ENCODE results near the gene SLC2A1.

The SLC2A1 gene

DNA sequence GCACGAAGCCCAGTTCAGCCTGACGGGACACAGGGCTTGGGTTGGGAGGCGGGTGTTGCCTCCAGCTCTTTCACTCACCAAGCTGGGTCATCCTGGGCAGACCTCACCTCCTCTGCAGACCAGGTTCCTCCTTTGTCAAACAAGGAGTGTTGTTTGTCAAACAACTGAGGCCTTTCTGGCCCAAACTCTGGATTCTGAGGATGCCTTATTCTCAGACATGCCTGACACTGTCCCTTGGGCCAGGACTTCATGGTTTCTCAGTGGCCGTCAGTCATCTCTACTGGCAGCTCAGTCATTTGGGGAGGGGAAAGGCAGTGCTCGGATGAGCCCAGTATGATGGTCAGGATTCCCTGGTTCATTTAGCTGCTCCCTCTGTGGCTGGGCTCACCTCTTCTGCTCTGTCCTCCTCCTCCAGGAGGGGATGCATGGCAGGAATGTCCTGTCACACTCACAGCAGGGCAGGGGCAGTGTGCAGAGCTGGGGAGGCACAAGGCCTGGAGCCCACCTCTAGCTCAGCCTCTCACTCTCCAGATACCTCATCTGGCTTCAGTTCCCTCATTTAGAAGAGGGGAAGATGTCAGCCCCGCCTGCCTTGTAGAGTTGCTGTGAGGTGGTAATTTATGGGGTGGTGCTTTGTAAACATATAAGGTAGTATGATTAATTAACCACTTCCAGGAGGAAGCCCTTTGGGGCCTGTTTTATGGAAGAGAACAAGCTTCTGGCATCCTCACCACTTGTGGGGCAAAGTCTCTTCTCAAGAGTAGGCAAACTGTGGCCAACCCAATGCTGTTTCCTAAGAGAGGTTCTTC lies 20.6 kb downstream of the SLC2A1 start:
- Mint-ChIP-seq H3K4me3 (peak overlapping the region; percentile 80 to 84), H3K36me3 (ENCODE audit: insufficient read depth) (peaks cover 94% of the 10 kb centered on the region)
- DNase-seq = no peak

DNA sequence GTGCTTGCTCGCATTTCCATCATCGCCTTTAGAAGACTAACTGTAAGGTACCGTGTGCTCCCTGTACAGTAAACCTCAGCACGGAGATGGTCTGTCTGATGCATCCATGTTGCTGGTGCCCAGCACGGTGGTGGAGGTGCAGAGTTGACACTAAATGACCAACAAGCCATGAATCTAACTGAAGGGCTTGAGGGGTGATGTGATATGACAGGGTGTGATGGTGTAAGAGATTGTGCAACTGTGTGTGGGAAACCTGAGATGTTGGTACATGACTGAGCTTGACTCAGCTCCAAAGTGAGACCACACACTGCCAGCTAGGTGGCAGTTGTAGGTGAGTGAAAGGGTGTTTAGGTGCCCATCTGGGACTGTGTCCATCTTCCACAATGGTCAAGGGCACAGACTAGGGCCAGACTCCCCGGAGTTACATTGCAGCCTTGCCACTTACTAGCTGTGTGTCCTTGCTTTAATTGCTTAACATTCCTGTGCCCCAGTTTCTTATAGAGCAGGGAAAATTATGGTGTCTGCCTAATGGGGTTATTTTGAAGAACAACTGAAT lies 21.4 kb downstream of the SLC2A1 start:
- H3K9me3 Mint-ChIP-seq = no peaks in the 10 kb centered on the region
- peaks cover 89 to 90% of the 10 kb centered on the region in 2 donors for H3K4me1 Mint-ChIP-seq (ENCODE audit: low read depth in 2 of 2)
- H3K27ac Mint-ChIP-seq = peak overlapping the region; percentile 91 to 97
- H3K4me3 Mint-ChIP-seq = peak overlapping the region; percentile 80 to 84
- H3K27me3 Mint-ChIP-seq = no peaks in the 10 kb centered on the region
- DNase-seq (no peak), ATAC-seq (replicated peaks) (peak; percentile 47)
- H3K36me3 Mint-ChIP-seq (ENCODE audit: insufficient read depth) = peaks cover 94% of the 10 kb centered on the region

More for the DNA sequence above, 20.6 kb downstream of the SLC2A1 start:
- H3K4me1 Mint-ChIP-seq (ENCODE audit: low read depth in 2 of 2) = peaks cover 89 to 90% of the 10 kb centered on the region in 2 donors
- no peaks in the 10 kb centered on the region for H3K27me3 Mint-ChIP-seq
- peak overlapping the region; percentile 91 to 97 for H3K27ac Mint-ChIP-seq
- peak; percentile 40 for ATAC-seq (replicated peaks)
- H3K9me3 Mint-ChIP-seq = no peaks in the 10 kb centered on the region

- H3K9me3 Mint-ChIP-seq = no peaks in the 10 kb centered on the region
- DNase-seq (peak in 2 of 3 experiments; percentile 35 to 42), ATAC-seq (replicated peaks) (peak; percentile 43)
- H3K4me3 Mint-ChIP-seq = peak overlapping the region; percentile 80 to 84
- peaks cover 88 to 89% of the 10 kb centered on the region in 2 donors for H3K4me1 Mint-ChIP-seq (ENCODE audit: low read depth in 2 of 2)
- peak overlapping the region; percentile 91 to 97 for H3K27ac Mint-ChIP-seq
- H3K36me3 Mint-ChIP-seq (ENCODE audit: insufficient read depth) = peaks cover 94% of the 10 kb centered on the region
- H3K27me3 Mint-ChIP-seq = no peaks in the 10 kb centered on the region
Observed at GRCh38 chr1:42936309-42937078, 22.2 kb downstream of the SLC2A1 start.

DNA sequence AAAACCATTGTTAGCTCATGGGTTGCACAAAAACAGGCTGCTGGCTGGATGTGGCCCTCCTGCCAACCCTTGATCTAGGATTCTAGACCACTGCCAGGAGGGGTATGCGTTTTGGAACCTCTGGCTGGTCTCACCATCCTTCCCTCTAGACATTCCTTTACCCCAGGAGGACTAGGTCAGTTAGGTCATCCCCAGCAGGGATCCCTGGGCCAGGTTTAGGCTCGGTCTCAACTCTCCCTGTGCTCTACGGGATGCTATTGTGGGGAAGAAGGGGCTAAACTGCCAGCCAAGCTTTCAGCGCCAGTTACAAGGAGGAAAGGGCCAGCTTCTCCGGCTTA lies 22.7 kb downstream of the SLC2A1 start:
- no peaks in the 10 kb centered on the region for H3K27me3 Mint-ChIP-seq
- peaks cover 94% of the 10 kb centered on the region for H3K36me3 Mint-ChIP-seq (ENCODE audit: insufficient read depth)
- no peak for ATAC-seq (replicated peaks)
- H3K4me1 Mint-ChIP-seq (ENCODE audit: low read depth in 2 of 2) = peaks cover 87 to 89% of the 10 kb centered on the region in 2 donors
- peak overlapping the region; percentile 91 to 97 for H3K27ac Mint-ChIP-seq
- DNase-seq = no peak
- no peaks in the 10 kb centered on the region for H3K9me3 Mint-ChIP-seq
- peak overlapping the region; percentile 80 to 84 for H3K4me3 Mint-ChIP-seq

DNA sequence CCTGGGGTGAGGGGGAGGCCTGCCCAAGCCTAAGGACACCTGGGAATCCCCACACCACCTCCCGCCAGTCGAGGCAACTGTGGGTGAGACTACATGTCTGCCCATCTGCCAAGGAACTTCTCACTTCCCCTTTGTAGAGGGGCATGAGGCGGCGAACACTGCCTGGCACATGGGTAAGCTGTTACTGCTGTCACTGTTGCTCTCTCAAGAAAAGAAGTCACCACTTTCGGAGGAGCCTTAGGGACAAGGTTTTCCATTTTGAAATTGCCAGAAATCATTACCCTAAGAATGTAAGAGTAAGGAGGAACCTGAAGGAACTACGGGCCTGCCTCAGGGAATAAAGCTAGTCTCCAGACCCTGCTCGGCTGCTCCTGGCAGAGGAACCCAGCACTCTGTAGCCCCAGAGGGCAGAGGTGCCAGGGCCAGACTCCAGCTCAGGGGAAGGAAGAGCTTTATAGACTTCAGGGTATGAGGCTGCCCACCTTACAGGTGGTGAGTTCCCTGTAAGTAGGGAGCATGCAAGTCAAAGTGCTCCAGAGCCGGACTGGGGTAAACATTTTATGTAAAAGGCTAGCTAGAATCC lies 23.3 kb downstream of the SLC2A1 start:
- DNase-seq (no peak), ATAC-seq (replicated peaks) (no peak)
- peaks cover 95% of the 10 kb centered on the region for H3K36me3 Mint-ChIP-seq (ENCODE audit: insufficient read depth)
- peak overlapping the region; percentile 80 to 84 for H3K4me3 Mint-ChIP-seq
- H3K27ac Mint-ChIP-seq = peak overlapping the region; percentile 91 to 97
- no peaks in the 10 kb centered on the region for H3K27me3 Mint-ChIP-seq
- no peaks in the 10 kb centered on the region for H3K9me3 Mint-ChIP-seq
- peaks cover 87 to 88% of the 10 kb centered on the region in 2 donors for H3K4me1 Mint-ChIP-seq (ENCODE audit: low read depth in 2 of 2)

GRCh38 chr1:42934541-42935312 lies 23.9 kb downstream of the SLC2A1 start:
- ATAC-seq (replicated peaks) (no peak), DNase-seq (no peak)
- Mint-ChIP-seq H3K27me3 (no peaks in the 10 kb centered on the region), H3K36me3 (ENCODE audit: insufficient read depth) (peaks cover 97% of the 10 kb centered on the region), H3K4me1 (ENCODE audit: low read depth in 2 of 2) (peaks cover 85 to 90% of the 10 kb centered on the region in 2 donors), H3K4me3 (peak overlapping the region; percentile 80 to 84), H3K27ac (peak overlapping the region; percentile 91 to 97), H3K9me3 (no peaks in the 10 kb centered on the region)

DNA sequence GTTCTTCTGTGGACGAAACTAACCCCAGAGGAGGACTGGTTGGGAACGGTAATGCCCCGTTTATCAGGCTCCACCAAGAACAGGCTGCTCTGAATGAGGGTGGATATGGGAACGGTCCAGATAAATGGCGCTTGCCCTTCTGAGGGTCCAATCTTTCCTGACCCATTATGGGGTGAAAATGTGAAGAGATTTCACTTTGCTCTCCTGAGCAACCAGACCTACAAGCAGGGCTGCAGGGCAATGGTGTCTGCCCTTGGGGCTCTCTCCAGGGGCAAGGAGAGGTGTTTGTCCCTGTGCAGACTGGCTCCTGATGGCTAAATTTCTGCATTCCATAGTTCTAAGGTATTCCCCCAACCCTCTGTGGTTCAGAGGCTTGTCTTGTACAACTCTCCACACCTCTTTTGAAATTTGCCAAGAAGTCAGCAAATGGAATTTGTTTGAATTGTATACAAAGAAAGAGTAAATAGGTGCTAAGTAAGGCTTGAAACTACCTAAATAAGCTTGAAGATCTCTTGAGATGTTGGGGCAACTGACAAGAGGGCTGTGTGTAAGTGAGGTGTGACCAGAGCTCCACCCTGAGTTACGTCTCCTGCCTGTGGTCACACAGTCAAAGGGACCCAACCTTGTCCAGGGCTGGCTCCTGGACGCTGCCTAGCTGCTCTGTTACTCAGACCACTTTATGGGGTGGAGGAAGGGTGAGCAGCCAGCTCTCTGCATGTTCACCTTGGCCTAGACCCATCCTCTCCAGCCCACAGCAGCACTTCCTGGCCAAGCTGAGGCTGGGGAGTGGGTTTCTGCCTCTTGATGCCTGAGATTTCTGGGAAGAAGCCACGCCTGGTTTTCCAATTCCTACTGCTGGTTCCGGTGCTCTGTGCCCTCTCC lies 24.8 kb downstream of the SLC2A1 start:
- DNase-seq = no peak
- Mint-ChIP-seq H3K27me3 (no peaks in the 10 kb centered on the region), H3K4me1 (ENCODE audit: low read depth in 2 of 2) (peaks cover 85 to 91% of the 10 kb centered on the region in 2 donors), H3K9me3 (no peaks in the 10 kb centered on the region), H3K4me3 (peak overlapping the region; percentile 80 to 84), H3K27ac (peak overlapping the region; percentile 91 to 97), H3K36me3 (ENCODE audit: insufficient read depth) (peaks cover 97% of the 10 kb centered on the region)
- no peak for ATAC-seq (replicated peaks)

DNA sequence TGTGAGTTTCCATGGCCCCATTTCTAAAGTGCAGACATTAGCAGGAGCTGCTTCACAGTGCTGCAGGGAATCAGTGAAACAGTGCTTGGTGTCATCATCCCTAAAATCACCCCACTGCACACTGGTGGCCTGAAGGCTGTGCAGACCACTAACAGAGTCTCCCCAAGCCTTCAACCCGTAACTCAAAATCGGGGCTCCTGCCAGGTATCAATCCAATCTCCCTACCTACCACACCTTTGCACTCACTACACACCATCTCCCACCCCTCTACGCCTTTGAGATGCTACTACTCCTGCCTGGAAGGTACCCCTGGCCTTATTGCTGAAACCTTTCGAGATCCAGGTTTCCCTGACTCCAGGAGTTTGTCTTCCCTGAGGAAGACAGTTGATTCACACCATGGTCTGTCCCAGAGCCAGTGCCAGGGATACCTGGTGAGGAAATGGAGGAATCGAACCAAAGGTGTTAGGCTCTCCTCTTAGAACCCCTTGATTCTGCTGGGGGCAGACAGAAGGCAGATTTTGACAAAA lies 25.5 kb downstream of the SLC2A1 start:
- Mint-ChIP-seq H3K4me3 (peak overlapping the region; percentile 80 to 84), H3K4me1 (ENCODE audit: low read depth in 2 of 2) (peaks cover 83 to 86% of the 10 kb centered on the region in 2 donors), H3K27ac (peak overlapping the region; percentile 91 to 97), H3K9me3 (no peaks in the 10 kb centered on the region), H3K27me3 (no peaks in the 10 kb centered on the region), H3K36me3 (ENCODE audit: insufficient read depth) (peaks cover 97% of the 10 kb centered on the region)
- no peak for ATAC-seq (replicated peaks)
- no peak for DNase-seq

DNA sequence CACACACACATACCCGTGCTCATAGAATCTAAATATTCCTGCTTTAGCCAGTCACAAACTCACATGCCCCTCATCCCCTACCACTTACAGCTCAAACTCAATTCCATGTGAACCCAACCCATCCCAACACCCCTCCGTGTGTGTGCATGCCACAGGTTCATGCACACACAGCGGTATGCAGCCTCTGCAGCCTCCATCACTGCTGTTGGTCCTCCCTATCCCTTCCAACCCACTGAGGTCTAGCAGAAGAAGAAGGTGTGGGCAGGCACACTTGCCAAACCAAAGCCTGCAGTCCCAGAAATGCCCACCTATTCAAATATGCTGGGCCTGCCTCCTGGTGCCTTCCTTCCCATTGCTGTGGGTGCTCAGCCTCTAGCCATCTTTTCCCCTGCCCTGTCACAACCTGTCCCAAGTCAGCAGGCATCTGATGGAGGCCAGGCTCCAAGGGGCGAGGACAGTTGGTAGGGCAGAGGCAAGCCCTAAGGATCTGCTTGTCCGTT lies 26.2 kb downstream of the SLC2A1 start:
- Mint-ChIP-seq H3K36me3 (ENCODE audit: insufficient read depth) (peaks cover 97% of the 10 kb centered on the region), H3K4me3 (peak overlapping the region; percentile 80 to 84), H3K27ac (peak overlapping the region; percentile 91 to 97), H3K27me3 (no peaks in the 10 kb centered on the region), H3K9me3 (no peaks in the 10 kb centered on the region), H3K4me1 (ENCODE audit: low read depth in 2 of 2) (peaks cover 79 to 83% of the 10 kb centered on the region in 2 donors)
- no peak for DNase-seq
- ATAC-seq (replicated peaks) = no peak

DNA sequence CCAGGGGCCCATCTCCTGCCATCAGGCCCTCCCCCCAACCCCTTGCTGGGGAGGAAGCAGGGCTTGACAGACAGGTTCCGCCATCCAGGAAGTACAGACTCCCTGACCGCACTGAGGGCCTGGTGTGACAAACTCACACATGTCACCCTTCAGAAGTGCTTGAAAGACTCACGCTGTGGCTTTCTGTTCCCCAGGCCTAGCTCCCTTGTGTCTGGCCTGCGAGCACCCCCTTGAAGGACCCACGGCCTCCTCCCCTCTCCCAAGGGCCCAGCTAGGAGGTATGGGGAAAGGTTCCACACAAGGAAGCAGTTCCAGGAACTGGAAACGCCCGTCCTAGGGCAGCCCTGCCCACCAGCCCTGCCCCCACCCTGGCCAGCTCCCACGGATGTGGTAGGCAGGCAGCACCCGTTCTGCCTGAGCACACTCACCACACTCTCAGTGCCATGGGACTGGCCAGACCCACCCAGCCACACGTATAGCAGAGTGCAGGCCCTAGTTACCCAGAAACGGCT lies 26.7 kb downstream of the SLC2A1 start:
- H3K4me1 Mint-ChIP-seq (ENCODE audit: low read depth in 2 of 2) = peaks cover 75 to 80% of the 10 kb centered on the region in 2 donors
- no peaks in the 10 kb centered on the region for H3K9me3 Mint-ChIP-seq
- H3K27me3 Mint-ChIP-seq = no peaks in the 10 kb centered on the region
- H3K36me3 Mint-ChIP-seq (ENCODE audit: insufficient read depth) = peaks cover 97% of the 10 kb centered on the region
- peak overlapping the region; percentile 91 to 97 for H3K27ac Mint-ChIP-seq
- H3K4me3 Mint-ChIP-seq = peak overlapping the region; percentile 80 to 84
- peak; percentile 80 to 85 (median 83) for DNase-seq
- ATAC-seq (replicated peaks) = peak; percentile 76

- Mint-ChIP-seq H3K27ac (peak overlapping the region; percentile 91 to 97), H3K27me3 (no peaks in the 10 kb centered on the region), H3K9me3 (no peaks in the 10 kb centered on the region), H3K4me1 (ENCODE audit: low read depth in 2 of 2) (peaks cover 66 to 72% of the 10 kb centered on the region in 2 donors), H3K4me3 (peak overlapping the region; percentile 80 to 84), H3K36me3 (ENCODE audit: insufficient read depth) (peaks cover 97% of the 10 kb centered on the region)
- peak; percentile 47 for ATAC-seq (replicated peaks)
- peak; percentile 58 to 65 (median 59) for DNase-seq
Observed at GRCh38 chr1:42931108-42931539, 27.5 kb downstream of the SLC2A1 start.
